H1 (cell line): Measurements from ENCODE around the gene RILPL1. TPM values are rescaled to one million over a fixed set of nuclear protein-coding genes. Genes with fewer than 3 reads are reported as not detected.
A peak's percentile ranks its signal among the peaks of the same experiment; 100 is the strongest.

Source experiments
- CTCF ChIA-PET: fragments of 300-600 bp; sonication (Branson Sonifier 250); formaldehyde crosslinking; loops from one replicate; lab custom pipeline; 2021; ENCODE audit not compliant: partially characterized antibody; lab: Charles Lee
- POLR2A ChIA-PET: fragments of 300-600 bp; sonication (Branson Sonifier 250); formaldehyde crosslinking; loops from one replicate; lab custom pipeline; 2021; ENCODE audit warnings: inconsistent platforms; ENCODE audit not compliant: partially characterized antibody; lab: Charles Lee
- DNase-seq, 2 experiments: peaks; one replicate each; pipeline versions ENCODE4 v3.0.0 to v3.0.0-alpha.2; 2010 to 2022; ENCODE audit warnings: low spot score in 2 of 2, low read depth in 1 of 2, mixed read lengths in 1 of 2
- FAIRE-seq: peaks from 2 replicates; lab custom pipeline; 2011; peaks lifted over from hg19 to GRCh38; lab: Jason Lieb, UNC
- H2AFZ ChIP-seq: 2 replicates; pipeline ENCODE4 v1.8.1; 2012; ENCODE audit warnings: low read length, inconsistent platforms
- H2AK5ac ChIP-seq: 2 replicates; pipeline ENCODE4 v1.6.1; 2013; ENCODE audit warnings: low read depth, low read length
- H2BK120ac ChIP-seq: replicated peaks from 2 replicates; pipeline ENCODE3; 2013; ENCODE audit warnings: low read depth, low read length, inconsistent platforms
- H2BK12ac ChIP-seq: 2 replicates; pipeline ENCODE4 v1.6.1; 2013; ENCODE audit warnings: low read depth, low read length
- H2BK15ac ChIP-seq: 2 replicates; pipeline ENCODE4 v1.6.1; 2013; ENCODE audit warnings: low read length
- H2BK20ac ChIP-seq: 2 replicates; pipeline ENCODE4 v1.6.1; 2013; ENCODE audit warnings: low read length
- H2BK5ac ChIP-seq: 2 replicates; pipeline ENCODE4 v1.6.1; 2013; ENCODE audit warnings: low read depth, low read length
- H3K14ac ChIP-seq: 2 replicates; pipeline ENCODE4 v1.6.1; 2013; ENCODE audit warnings: inconsistent platforms; ENCODE audit not compliant: insufficient read length
- H3K18ac ChIP-seq: 2 replicates; pipeline ENCODE4 v1.6.1; 2013; ENCODE audit warnings: low read length; ENCODE audit errors: extremely low read depth
- H3K23ac ChIP-seq: 2 replicates; pipeline ENCODE4 v1.6.1; 2013; ENCODE audit warnings: inconsistent platforms; ENCODE audit not compliant: insufficient read length
- H3K23me2 ChIP-seq: 2 replicates; pipeline ENCODE4 v1.6.1; 2013; ENCODE audit warnings: low read depth, low read length
- H3K27ac ChIP-seq: 2 replicates; pipeline ENCODE4 v1.6.1; 2011; ENCODE audit warnings: low read depth, low read length, inconsistent platforms
- H3K27me3 ChIP-seq, 4 experiments: replicated peaks in 1 of 4; 1 replicate in 1 of 4; 2 replicates in 3 of 4; pipeline versions ENCODE4 v1.6.1 to v1.8.1; 2011 to 2013; ENCODE audit warnings: low read length in 3 of 4, mild to moderate bottlenecking in 3 of 4, inconsistent platforms in 2 of 4, mixed read lengths in 2 of 4, moderate library complexity in 1 of 4; ENCODE audit not compliant: control insufficient read depth in 3 of 4, insufficient read depth in 3 of 4; ENCODE audit errors: extremely low read depth in 1 of 4
- H3K36me3 ChIP-seq, 4 experiments: 2 replicates each; pipeline versions ENCODE4 v1.6.1 to v1.8.1; 2011 to 2013; ENCODE audit warnings: mild to moderate bottlenecking in 4 of 4, low read length in 3 of 4, moderate library complexity in 2 of 4, control low read depth in 1 of 4, inconsistent platforms in 1 of 4; ENCODE audit not compliant: insufficient read depth in 4 of 4, control insufficient read depth in 2 of 4
- H3K4ac ChIP-seq: replicated peaks from 2 replicates; pipeline ENCODE3; 2013; ENCODE audit warnings: low read length, low read depth, mixed read lengths, inconsistent platforms; ENCODE audit not compliant: insufficient read length
- H3K4me1 ChIP-seq, 4 experiments: replicated peaks in 1 of 4; 1 replicate in 1 of 4; 2 replicates in 3 of 4; pipeline versions ENCODE4 v1.6.1 to v1.8.1; 2011 to 2013; ENCODE audit warnings: low read length in 3 of 4, inconsistent platforms in 2 of 4, mixed read lengths in 1 of 4; ENCODE audit not compliant: insufficient read depth in 4 of 4, control insufficient read depth in 3 of 4
- H3K4me2 ChIP-seq, 2 experiments: 2 replicates each; pipeline versions ENCODE4 v1.6.1 to v1.8.1; 2011 to 2013; ENCODE audit warnings: low read depth in 2 of 2, low read length in 2 of 2, control low read depth in 1 of 2, inconsistent platforms in 1 of 2, mild to moderate bottlenecking in 1 of 2; ENCODE audit not compliant: insufficient read depth in 1 of 2
- H3K4me3 ChIP-seq, 4 experiments: fragments of 200-600, 300-600 bp in 1 of 4; sonication (generic), shearing (Covaris generic), sonication (Bioruptor Twin) in 1 of 4; 2 replicates each; pipeline versions ENCODE4 v1.5.1 to v1.8.1; 2011 to 2016; ENCODE audit warnings: low read length in 4 of 4, low read depth in 3 of 4, control low read depth in 2 of 4, inconsistent platforms in 2 of 4, mild to moderate bottlenecking in 2 of 4, mixed read lengths in 1 of 4, moderate library complexity in 1 of 4; ENCODE audit not compliant: insufficient read depth in 2 of 4; ENCODE audit errors: extremely low read depth in 1 of 4
- H3K56ac ChIP-seq: replicated peaks from 2 replicates; pipeline ENCODE3; 2013; ENCODE audit warnings: low read depth, mild to moderate bottlenecking, mixed read lengths, low read length, inconsistent platforms; ENCODE audit not compliant: insufficient read length
- H3K79me1 ChIP-seq: 2 replicates; pipeline ENCODE4 v1.6.1; 2013; ENCODE audit warnings: low read depth, low read length, control low read depth
- H3K79me2 ChIP-seq, 2 experiments: 2 replicates each; pipeline versions ENCODE4 v1.6.1 to v1.8.1; 2012 to 2013; ENCODE audit warnings: low read length in 2 of 2, mild to moderate bottlenecking in 2 of 2, inconsistent platforms in 1 of 2; ENCODE audit not compliant: insufficient read depth in 2 of 2, control insufficient read depth in 1 of 2
- H3K9ac ChIP-seq, 4 experiments: replicated peaks in 1 of 4; 1 replicate in 1 of 4; 2 replicates in 3 of 4; pipeline versions ENCODE4 v1.6.1 to v1.8.1; 2011 to 2013; ENCODE audit warnings: low read depth in 3 of 4, low read length in 3 of 4, control low read depth in 2 of 4, mild to moderate bottlenecking in 2 of 4, moderate library complexity in 2 of 4, inconsistent platforms in 1 of 4; ENCODE audit errors: extremely low read depth in 1 of 4
- H3K9me3 ChIP-seq, 2 experiments: 2 replicates each; pipeline versions ENCODE4 v1.6.1 to v1.8.1; 2012 to 2013; ENCODE audit warnings: mild to moderate bottlenecking in 2 of 2, moderate library complexity in 2 of 2, control low read depth in 1 of 2, inconsistent platforms in 1 of 2, low read depth in 1 of 2, low read length in 1 of 2, mixed read lengths in 1 of 2; ENCODE audit not compliant: insufficient read depth in 2 of 2
- H4K20me1 ChIP-seq, 2 experiments: replicated peaks in 1 of 2; 2 replicates each; pipeline versions ENCODE3 to v1.8.1; 2011 to 2013; ENCODE audit warnings: inconsistent platforms in 2 of 2, low read length in 2 of 2, mild to moderate bottlenecking in 1 of 2; ENCODE audit not compliant: insufficient read depth in 2 of 2, control insufficient read depth in 1 of 2
- H4K5ac ChIP-seq: 2 replicates; pipeline ENCODE4 v1.6.1; 2013; ENCODE audit warnings: low read length, low read depth, mixed read lengths, inconsistent platforms; ENCODE audit not compliant: insufficient read length
- H4K8ac ChIP-seq: 2 replicates; pipeline ENCODE4 v1.8.0; 2013; ENCODE audit warnings: mild to moderate bottlenecking, moderate library complexity, low read length, inconsistent platforms; ENCODE audit not compliant: insufficient read depth; ENCODE audit errors: extremely low read depth
- H4K91ac ChIP-seq: replicated peaks from 2 replicates; pipeline ENCODE3; 2013; ENCODE audit warnings: low read length, mixed read lengths, inconsistent platforms; ENCODE audit not compliant: insufficient read length
- ASH2L ChIP-seq: fragments of 200-600, 300-600 bp; sonication (generic); IDR thresholded peaks from one replicate; pipeline ENCODE4 v1.7.1; 2017; ENCODE audit warnings: low read length
- CREB1 ChIP-seq: IDR thresholded peaks from 2 replicates; pipeline ENCODE4 v1.6.1; 2012; ENCODE audit warnings: inconsistent platforms
- WGBS, 2 experiments: shearing (Covaris generic) in 1 of 2; methylation state at CpG; one replicate each; pipeline versions ENCODE4 v1.1.6 to v1.1.7; 2013 to 2015; ENCODE audit warnings: low lambda C conversion rate in 2 of 2, mixed read lengths in 2 of 2, inconsistent platforms in 1 of 2, low coverage in 1 of 2, missing lambda C conversion rate in 1 of 2; ENCODE audit not compliant: insufficient replicate concordance in 2 of 2, insufficient coverage in 1 of 2, insufficient read length in 1 of 2; ENCODE audit errors: extremely low coverage in 1 of 2, missing lambda C conversion rate in 1 of 2; 5-methylcytosine and 5-hydroxymethylcytosine counted together
- polyA plus RNA-seq, 7 experiments: library from polyadenylated mRNA; depleted of rRNA in 3 of 7; stranded (reverse) in 5 of 7; unstranded in 2 of 7; fragments of >200 nt in 5 of 7; fragments of 200-250 nt in 2 of 7; gene quantifications; 1 replicate in 5 of 7; 2 replicates in 1 of 7; 4 replicates in 1 of 7; pipeline versions ENCODE4 v1.2.1 to v1.2.3, GENCODE V29; 2011 to 2013; ENCODE audit warnings: missing spikeins in 2 of 7, mixed read lengths in 2 of 7
- total RNA-seq: library from RNA; stranded (reverse); fragmentation: NEBNext Ultra II Directional; extraction: Animal tissue kit (Norgen Biotek cat#: 25700); gene quantifications from 2 replicates; pipeline ENCODE4 v1.2.1, GENCODE V29; 2021

Gene RILPL1
- total and polyA plus RNA-seq, 2 of the 8 experiments (the other 6 are each of a cell fraction or from before 2014, with no cell fraction given): 6.7 to 9.4 TPM

DNA sequence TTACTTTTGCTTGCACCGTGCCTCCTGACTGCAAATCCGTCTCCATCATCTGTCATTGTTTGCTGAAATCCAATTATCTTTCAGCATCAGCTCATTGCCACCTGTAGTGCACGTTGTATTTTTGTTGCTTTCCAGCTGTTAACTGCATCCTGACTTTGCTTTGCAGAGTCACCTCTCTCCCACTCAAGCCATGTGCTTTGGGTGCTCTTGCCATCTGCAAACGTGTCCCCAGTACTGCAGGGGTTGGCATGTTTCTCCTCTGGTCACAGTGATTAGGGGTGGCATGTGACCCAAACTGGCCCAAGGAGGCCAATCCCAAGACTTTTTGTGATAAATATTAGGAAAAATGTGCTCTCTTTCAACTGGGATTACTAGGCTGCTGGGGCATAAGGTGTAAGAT lies 40.4 kb upstream of the RILPL1 start:
- Histone ChIP-seq H2BK20ac (no peak overlapping the region), H2BK5ac (no peak overlapping the region)
- CTCF ChIA-PET: interaction anchor here (1.1 to 3.8 kb wide), 2 partner anchors 9 to 140 kb away, joined by 3 to 25 read pairs; no protein-coding TSS in a partner anchor

More for the DNA sequence above, 40.4 kb upstream of the RILPL1 start:
- H3K23ac ChIP-seq: no peak overlapping the region
- H3K27ac ChIP-seq: no peak overlapping the region
- no peak overlapping the region for H2BK12ac ChIP-seq
- H3K79me1 ChIP-seq: no peaks in the 10 kb centered on the region; the same call in 1 of the 2 replicates
- no peak overlapping the region for H2AFZ ChIP-seq
- H3K4me1 ChIP-seq: no peaks in the 10 kb centered on the region
- H2AK5ac ChIP-seq: no peak overlapping the region
- H3K79me2 ChIP-seq: no peaks in the 10 kb centered on the region
- H3K4me3 ChIP-seq: no peak overlapping the region
- H3K18ac ChIP-seq: no peak overlapping the region
- 84% methylated on average over 4 of the region's 4 CpGs; no CpG with 5 or more reads in 1 of the 2 experiments for WGBS, 2 experiments
- TF ChIP-seq ASH2L (no peak), CREB1 (no peak)
- FAIRE-seq (no peak), DNase-seq (no peak)
- no peak overlapping the region for H3K56ac ChIP-seq
- POLR2A ChIA-PET: interaction anchor here (1.2 to 2.6 kb wide), 2 partner anchors 10 to 35 kb away, joined by 3 to 8 read pairs; partner anchors contain the start of gene TMED2
- H3K36me3 ChIP-seq: no peaks in the 10 kb centered on the region
- no peaks in the 10 kb centered on the region for H4K20me1 ChIP-seq
- no peaks in the 10 kb centered on the region for H3K27me3 ChIP-seq
- no peak overlapping the region for H4K8ac ChIP-seq
- H4K5ac ChIP-seq: no peak overlapping the region
- H4K91ac ChIP-seq: peak overlapping the region; percentile 40
- H3K9ac ChIP-seq: peak overlapping the region in 1 of 4 experiments; percentile 40; a peak in 1 of 7 replicates
- no peak overlapping the region for H3K4me2 ChIP-seq
- H3K4ac ChIP-seq: no peak overlapping the region
- no peak overlapping the region for H3K14ac ChIP-seq
- H2BK15ac ChIP-seq: no peak overlapping the region
- H2BK120ac ChIP-seq: no peak overlapping the region
- H3K23me2 ChIP-seq: no peaks in the 10 kb centered on the region; the same call in 1 of the 2 replicates
- H3K9me3 ChIP-seq: peaks cover 0 to 2% of the 10 kb centered on the region in 2 experiments; a peak in 1 of 4 replicates
